MCF 10A (cell line): ENCODE data around the gene CYTH2. TPM values are rescaled to one million over a fixed set of nuclear protein-coding genes. Genes with fewer than 3 reads are reported as not detected.

ENCODE experiments used
- BruUV-seq: library from RNA; stranded (reverse); fragments of 400-500 nt; replicated peaks from 2 replicates; lab custom pipeline; 2021; lab: Mats Ljungman, UMichigan
- CTCF ChIA-PET: fragments of 300-600 bp; sonication (Branson Sonifier 250); formaldehyde crosslinking; extraction: SDS; loops from one replicate; lab custom pipeline; 2021; ENCODE audit warnings: antibody characterized with exemption, inconsistent platforms; lab: Yijun Ruan, JAX
- POLR2A ChIA-PET: fragments of 300-600, 350-650 bp; sonication (Branson Sonifier 250); formaldehyde crosslinking; extraction: SDS; loops from one replicate; lab custom pipeline; 2020; ENCODE audit warnings: antibody characterized with exemption, inconsistent platforms; lab: Yijun Ruan, JAX
- DNase-seq: peaks from one replicate; pipeline ENCODE4 v3.0.0-alpha.2; 2018; ENCODE audit not compliant: unreplicated experiment
- H3K27ac Mint-ChIP-seq: one replicate; pipeline ENCODE4 v1.8.0; 2022; ENCODE audit warnings: mild to moderate bottlenecking, low read depth, mixed read lengths; ENCODE audit not compliant: unreplicated experiment
- H3K27me3 Mint-ChIP-seq: one replicate; pipeline ENCODE4 v1.8.0; 2022; ENCODE audit warnings: mixed read lengths; ENCODE audit not compliant: insufficient read depth, unreplicated experiment
- H3K36me3 Mint-ChIP-seq: one replicate; pipeline ENCODE4 v1.8.0; 2022; ENCODE audit warnings: mild to moderate bottlenecking, moderate library complexity, mixed read lengths; ENCODE audit not compliant: insufficient read depth, unreplicated experiment
- H3K4me1 Mint-ChIP-seq: one replicate; pipeline ENCODE4 v1.8.0; 2022; ENCODE audit warnings: mixed read lengths; ENCODE audit not compliant: insufficient read depth, unreplicated experiment
- H3K4me3 Mint-ChIP-seq: one replicate; pipeline ENCODE4 v1.8.0; 2022; ENCODE audit warnings: mild to moderate bottlenecking, moderate library complexity, mixed read lengths; ENCODE audit not compliant: unreplicated experiment
- H3K9me3 Mint-ChIP-seq: one replicate; pipeline ENCODE4 v1.8.0; 2022; ENCODE audit warnings: mixed read lengths; ENCODE audit not compliant: unreplicated experiment
- CTCF ChIP-seq: fragments of 200-600 bp; IDR thresholded peaks from one replicate; pipeline ENCODE4 v1.8.0; 2022; ENCODE audit warnings: antibody characterized with exemption, mild to moderate bottlenecking; ENCODE audit not compliant: unreplicated experiment
- intact Hi-C: fragments of 100-400 bp; cut with micrococcal nuclease; formaldehyde crosslinking; loops from 2 replicates; pipeline ENCODE4 v1.14.1; 2022
- total RNA-seq: library from RNA; stranded (reverse); gene quantifications from 2 replicates; pipeline ENCODE4 v1.2.3, GENCODE V29; 2022

CYTH2 gene
- total RNA-seq, 1 experiment from 2014 or later, result 70.3 TPM

- ChIA-PET POLR2A (interaction anchor here (0.5 to 2.5 kb wide), 23 partner anchors 9 to 203 kb away, joined by 3 to 21 read pairs (median 4); partner anchors contain the start of genes GRIN2D, KDELR1, SYNGR4 and TMEM143), CTCF (interaction anchor here (0.6 to 1.5 kb wide), 7 partner anchors 39 to 1200 kb away, joined by 3 to 5 read pairs (median 3); partner anchors contain the start of gene KDELR1)
- peak; percentile 6 for TF ChIP-seq CTCF
- Mint-ChIP-seq H3K9me3 (no peaks in the 10 kb centered on the region), H3K36me3 (peaks cover 51% of the 10 kb centered on the region), H3K27ac (peak within 1 kb of the TSS; percentile 94), H3K4me1 (peaks cover 23% of the 10 kb centered on the region), H3K27me3 (no peaks in the 10 kb centered on the region), H3K4me3 (peak within 1 kb of the TSS; percentile 93)
- peak; percentile 98 for DNase-seq
- BruUV-seq, result TSS peak; percentile 64
- intact Hi-C loops, result loop anchor here (1.0 to 2.0 kb wide), 4 partner anchors 23 to 138 kb away; partner anchors contain the start of gene CYTH2
Observed at GRCh38 chr19:48445606-48446481, 23.3 kb upstream of the CYTH2 start, which contains the start of gene GRWD1. TSS of gene GRWD1 (plus strand) at chr19:48445983. CDS start at chr19:48446006, 23 bp downstream.

GRCh38 chr19:48446579-48446978, 22.6 kb upstream of the CYTH2 start:
- Mint-ChIP-seq H3K4me3 (peak overlapping the region; percentile 93), H3K27ac (peak overlapping the region; percentile 94), H3K36me3 (peaks cover 53% of the 10 kb centered on the region), H3K27me3 (no peaks in the 10 kb centered on the region), H3K9me3 (no peaks in the 10 kb centered on the region), H3K4me1 (peaks cover 23% of the 10 kb centered on the region)
- ChIA-PET POLR2A (interaction anchor here (0.8 to 2.5 kb wide), 8 partner anchors 10 to 125 kb away, joined by 3 to 18 read pairs (median 5); partner anchors contain the start of genes SYNGR4 and TMEM143), CTCF (interaction anchor here (0.6 to 0.7 kb wide), 4 partner anchors 40 to 259 kb away, joined by 3 to 5 read pairs (median 3); no protein-coding TSS in a partner anchor)
- no TSS peak for BruUV-seq
- intact Hi-C loops, result no loop called here
- no peak for TF ChIP-seq CTCF
- DNase-seq, result no peak

- Mint-ChIP-seq H3K27me3 (no peaks in the 10 kb centered on the region), H3K4me1 (peaks cover 23% of the 10 kb centered on the region), H3K27ac (peak overlapping the region; percentile 68), H3K9me3 (no peaks in the 10 kb centered on the region), H3K4me3 (no peak overlapping the region), H3K36me3 (peaks cover 72% of the 10 kb centered on the region)
- POLR2A ChIA-PET, result interaction anchor here (0.6 to 1.2 kb wide), 3 partner anchors 16 to 19 kb away, joined by 3 read pairs; no protein-coding TSS in a partner anchor
- DNase-seq, result no peak
- intact Hi-C loops, result no loop called here
- BruUV-seq, result no TSS peak
- CTCF ChIA-PET, result interaction anchor here (0.8 to 1.2 kb wide), 4 partner anchors 18 to 129 kb away, joined by 3 to 4 read pairs (median 4); no protein-coding TSS in a partner anchor
- TF ChIP-seq CTCF, result no peak
Observed at GRCh38 chr19:48448563-48448962, 20.6 kb upstream of the CYTH2 start.

GRCh38 chr19:48450441-48450840, 18.7 kb upstream of the CYTH2 start:
- no peaks in the 10 kb centered on the region for H3K9me3 Mint-ChIP-seq

More at GRCh38 chr19:48450441-48450840, 18.7 kb upstream of the CYTH2 start:
- H3K36me3 Mint-ChIP-seq, result peaks cover 78% of the 10 kb centered on the region
- no TSS peak for BruUV-seq
- no peak overlapping the region for H3K27ac Mint-ChIP-seq
- CTCF ChIA-PET, result no interaction called here
- peaks cover 23% of the 10 kb centered on the region for H3K4me1 Mint-ChIP-seq
- intact Hi-C loops, result no loop called here
- TF ChIP-seq CTCF, result no peak
- H3K27me3 Mint-ChIP-seq, result no peaks in the 10 kb centered on the region
- no peak overlapping the region for H3K4me3 Mint-ChIP-seq
- POLR2A ChIA-PET, result no interaction called here
- no peak for DNase-seq
